HCT116 (cell line): ENCODE results near the gene ALG6.

Experiments
- JUND ChIP-seq: IDR thresholded peaks from 2 replicates; pipeline ENCODE4 v1.6.1; 2012
- POLR2A ChIP-seq: IDR thresholded peaks from 2 replicates; pipeline ENCODE4 v1.7.0; 2011; ENCODE audit warnings: borderline replicate concordance; ENCODE audit not compliant: insufficient read depth, insufficient read length; ENCODE audit errors: extremely low read depth
- TCF7L2 ChIP-seq: IDR thresholded peaks from 2 replicates; pipeline ENCODE4 v1.7.0; 2011; ENCODE audit warnings: borderline replicate concordance, inconsistent platforms; ENCODE audit not compliant: insufficient read depth, insufficient read length; ENCODE audit errors: extremely low read depth
- ZFX ChIP-seq: fragments of 450-650 bp; IDR thresholded peaks from 2 replicates; pipeline ENCODE4 v1.6.1; 2017
- TF ChIP-seq, protein P1 (sequence below): IDR thresholded peaks from 2 replicates; pipeline ENCODE4 v1.6.1; 2011; ENCODE audit warnings: mild to moderate bottlenecking, low read length, moderate library complexity; ENCODE audit not compliant: insufficient replicate concordance; ENCODE audit errors: extremely low read depth
- TF ChIP-seq, protein P2 (sequence below), 3 experiments: fragments of 200-600 bp in 1 of 3; sonication (generic) in 1 of 3; IDR thresholded peaks in 2 of 3; conservative IDR thresholded peaks in 1 of 3; 2 replicates each; pipeline ENCODE4 v1.5.1; 2012 to 2017; ENCODE audit warnings: low read depth in 2 of 3, low read length in 2 of 3, antibody characterized with exemption in 1 of 3, borderline replicate concordance in 1 of 3, control low read depth in 1 of 3, mild to moderate bottlenecking in 1 of 3, mixed read lengths in 1 of 3, mixed run types in 1 of 3, moderate library complexity in 1 of 3; ENCODE audit not compliant: insufficient read depth in 1 of 3
- TF ChIP-seq, protein P3 (sequence below): IDR thresholded peaks from 2 replicates; pipeline ENCODE4 v1.6.1; 2012; ENCODE audit warnings: low read depth

DNA sequence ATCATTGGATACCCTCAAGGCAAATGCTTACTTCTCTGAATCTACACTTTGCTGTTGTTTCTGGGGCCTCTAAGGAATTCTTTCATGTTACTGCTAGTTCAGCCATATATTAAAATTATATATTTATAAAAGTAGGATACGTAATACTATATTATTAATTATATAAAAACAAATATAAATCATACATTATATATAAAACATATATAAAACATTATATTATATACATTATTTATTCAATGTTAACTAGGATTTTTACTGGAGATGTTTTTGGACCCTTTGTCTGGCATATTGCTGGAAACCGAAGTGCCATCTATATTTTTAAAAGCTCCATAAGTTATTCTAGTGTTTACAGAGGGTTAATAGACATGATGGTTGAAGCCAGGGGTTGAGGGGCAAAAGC, 12.2 kb downstream of the ALG6 start:
- TF ChIP-seq POLR2A (no peak), JUND (no peak), TCF7L2 (no peak), ZFX (no peak)
- TF ChIP-seq, protein P1, sequence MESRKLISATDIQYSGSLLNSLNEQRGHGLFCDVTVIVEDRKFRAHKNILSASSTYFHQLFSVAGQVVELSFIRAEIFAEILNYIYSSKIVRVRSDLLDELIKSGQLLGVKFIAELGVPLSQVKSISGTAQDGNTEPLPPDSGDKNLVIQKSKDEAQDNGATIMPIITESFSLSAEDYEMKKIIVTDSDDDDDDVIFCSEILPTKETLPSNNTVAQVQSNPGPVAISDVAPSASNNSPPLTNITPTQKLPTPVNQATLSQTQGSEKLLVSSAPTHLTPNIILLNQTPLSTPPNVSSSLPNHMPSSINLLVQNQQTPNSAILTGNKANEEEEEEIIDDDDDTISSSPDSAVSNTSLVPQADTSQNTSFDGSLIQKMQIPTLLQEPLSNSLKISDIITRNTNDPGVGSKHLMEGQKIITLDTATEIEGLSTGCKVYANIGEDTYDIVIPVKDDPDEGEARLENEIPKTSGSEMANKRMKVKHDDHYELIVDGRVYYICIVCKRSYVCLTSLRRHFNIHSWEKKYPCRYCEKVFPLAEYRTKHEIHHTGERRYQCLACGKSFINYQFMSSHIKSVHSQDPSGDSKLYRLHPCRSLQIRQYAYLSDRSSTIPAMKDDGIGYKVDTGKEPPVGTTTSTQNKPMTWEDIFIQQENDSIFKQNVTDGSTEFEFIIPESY: no peak
- TF ChIP-seq, protein P2, sequence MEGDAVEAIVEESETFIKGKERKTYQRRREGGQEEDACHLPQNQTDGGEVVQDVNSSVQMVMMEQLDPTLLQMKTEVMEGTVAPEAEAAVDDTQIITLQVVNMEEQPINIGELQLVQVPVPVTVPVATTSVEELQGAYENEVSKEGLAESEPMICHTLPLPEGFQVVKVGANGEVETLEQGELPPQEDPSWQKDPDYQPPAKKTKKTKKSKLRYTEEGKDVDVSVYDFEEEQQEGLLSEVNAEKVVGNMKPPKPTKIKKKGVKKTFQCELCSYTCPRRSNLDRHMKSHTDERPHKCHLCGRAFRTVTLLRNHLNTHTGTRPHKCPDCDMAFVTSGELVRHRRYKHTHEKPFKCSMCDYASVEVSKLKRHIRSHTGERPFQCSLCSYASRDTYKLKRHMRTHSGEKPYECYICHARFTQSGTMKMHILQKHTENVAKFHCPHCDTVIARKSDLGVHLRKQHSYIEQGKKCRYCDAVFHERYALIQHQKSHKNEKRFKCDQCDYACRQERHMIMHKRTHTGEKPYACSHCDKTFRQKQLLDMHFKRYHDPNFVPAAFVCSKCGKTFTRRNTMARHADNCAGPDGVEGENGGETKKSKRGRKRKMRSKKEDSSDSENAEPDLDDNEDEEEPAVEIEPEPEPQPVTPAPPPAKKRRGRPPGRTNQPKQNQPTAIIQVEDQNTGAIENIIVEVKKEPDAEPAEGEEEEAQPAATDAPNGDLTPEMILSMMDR (IDR thresholded peaks at IDR 0.05 in 2 of 3, conservative IDR thresholded peaks at IDR 0.05 in 1 of 3; ENCODE audit: borderline replicate concordance in 1 of 3, insufficient read depth in 1 of 3, low read depth in 2 of 3, low read length in 2 of 3): no peak
- TF ChIP-seq, protein P3, sequence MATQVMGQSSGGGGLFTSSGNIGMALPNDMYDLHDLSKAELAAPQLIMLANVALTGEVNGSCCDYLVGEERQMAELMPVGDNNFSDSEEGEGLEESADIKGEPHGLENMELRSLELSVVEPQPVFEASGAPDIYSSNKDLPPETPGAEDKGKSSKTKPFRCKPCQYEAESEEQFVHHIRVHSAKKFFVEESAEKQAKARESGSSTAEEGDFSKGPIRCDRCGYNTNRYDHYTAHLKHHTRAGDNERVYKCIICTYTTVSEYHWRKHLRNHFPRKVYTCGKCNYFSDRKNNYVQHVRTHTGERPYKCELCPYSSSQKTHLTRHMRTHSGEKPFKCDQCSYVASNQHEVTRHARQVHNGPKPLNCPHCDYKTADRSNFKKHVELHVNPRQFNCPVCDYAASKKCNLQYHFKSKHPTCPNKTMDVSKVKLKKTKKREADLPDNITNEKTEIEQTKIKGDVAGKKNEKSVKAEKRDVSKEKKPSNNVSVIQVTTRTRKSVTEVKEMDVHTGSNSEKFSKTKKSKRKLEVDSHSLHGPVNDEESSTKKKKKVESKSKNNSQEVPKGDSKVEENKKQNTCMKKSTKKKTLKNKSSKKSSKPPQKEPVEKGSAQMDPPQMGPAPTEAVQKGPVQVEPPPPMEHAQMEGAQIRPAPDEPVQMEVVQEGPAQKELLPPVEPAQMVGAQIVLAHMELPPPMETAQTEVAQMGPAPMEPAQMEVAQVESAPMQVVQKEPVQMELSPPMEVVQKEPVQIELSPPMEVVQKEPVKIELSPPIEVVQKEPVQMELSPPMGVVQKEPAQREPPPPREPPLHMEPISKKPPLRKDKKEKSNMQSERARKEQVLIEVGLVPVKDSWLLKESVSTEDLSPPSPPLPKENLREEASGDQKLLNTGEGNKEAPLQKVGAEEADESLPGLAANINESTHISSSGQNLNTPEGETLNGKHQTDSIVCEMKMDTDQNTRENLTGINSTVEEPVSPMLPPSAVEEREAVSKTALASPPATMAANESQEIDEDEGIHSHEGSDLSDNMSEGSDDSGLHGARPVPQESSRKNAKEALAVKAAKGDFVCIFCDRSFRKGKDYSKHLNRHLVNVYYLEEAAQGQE: no peak
